HL-60 (cell line): ENCODE results near the gene CTU1.

Source experiments
- DNase-seq, 2 experiments: peaks; one replicate each; pipeline ENCODE4 v3.0.0-alpha.2; 2010 to 2020; ENCODE audit warnings: low read depth in 1 of 2, low spot score in 1 of 2
- H3K27ac ChIP-seq: fragments of 250-450 bp; sonication (Bioruptor Pico); replicated peaks from 2 replicates; pipeline ENCODE4 v1.5.1; 2020; ENCODE audit warnings: mild to moderate bottlenecking, moderate library complexity
- H3K27me3 ChIP-seq: fragments of 250-450 bp; sonication (Bioruptor Pico); 2 replicates; pipeline ENCODE4 v1.5.1; 2021; ENCODE audit warnings: mild to moderate bottlenecking, moderate library complexity; ENCODE audit not compliant: insufficient read depth, poor library complexity, severe bottlenecking
- H3K4me3 ChIP-seq: replicated peaks from 2 replicates; pipeline ENCODE4 v1.5.1; 2011; ENCODE audit warnings: mild to moderate bottlenecking, control low read depth, low read length; ENCODE audit not compliant: insufficient read depth
- GABPA ChIP-seq: IDR thresholded peaks from 2 replicates; pipeline ENCODE4 v1.6.1; 2012; ENCODE audit warnings: low read depth
- POLR2AphosphoS5 ChIP-seq: IDR thresholded peaks from 2 replicates; pipeline ENCODE4 v1.6.1; 2012; ENCODE audit warnings: low read depth
- SPI1 ChIP-seq: IDR thresholded peaks from 2 replicates; pipeline ENCODE4 v1.6.1; 2012; ENCODE audit warnings: low read depth, mild to moderate bottlenecking, borderline replicate concordance
- TF ChIP-seq, protein P1 (sequence below): IDR thresholded peaks from 2 replicates; pipeline ENCODE4 v1.6.1; 2012; ENCODE audit warnings: low read depth; ENCODE audit not compliant: insufficient replicate concordance
- TF ChIP-seq, protein P2 (sequence below): IDR thresholded peaks from one replicate; pipeline ENCODE4 v1.5.1; 2011; ENCODE audit warnings: low read length, control low read depth, inconsistent platforms; ENCODE audit not compliant: insufficient read depth

The CTU1 gene

DNA sequence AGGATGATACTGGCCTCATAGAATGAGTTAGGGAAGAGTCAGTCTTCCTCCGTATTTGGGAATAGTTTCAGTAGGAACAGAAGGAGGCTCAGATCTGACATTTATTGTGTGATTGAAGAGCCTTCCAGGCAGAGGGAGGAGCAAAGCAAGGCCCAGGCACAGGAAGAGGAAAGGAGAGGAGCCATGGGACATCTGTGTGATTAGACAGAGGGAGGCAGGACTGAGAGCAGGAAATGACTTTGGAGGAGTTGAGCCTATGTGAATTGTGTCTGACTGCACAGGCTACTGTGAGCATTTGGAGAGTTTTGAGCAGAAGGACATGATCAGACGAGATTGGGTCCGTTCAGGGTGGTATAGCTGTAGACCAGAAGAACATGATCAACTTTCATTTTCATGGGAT is 42.4 kb upstream of the CTU1 start:
- no peak for DNase-seq
- H3K27me3 ChIP-seq, result no peaks in the 10 kb centered on the region

DNA sequence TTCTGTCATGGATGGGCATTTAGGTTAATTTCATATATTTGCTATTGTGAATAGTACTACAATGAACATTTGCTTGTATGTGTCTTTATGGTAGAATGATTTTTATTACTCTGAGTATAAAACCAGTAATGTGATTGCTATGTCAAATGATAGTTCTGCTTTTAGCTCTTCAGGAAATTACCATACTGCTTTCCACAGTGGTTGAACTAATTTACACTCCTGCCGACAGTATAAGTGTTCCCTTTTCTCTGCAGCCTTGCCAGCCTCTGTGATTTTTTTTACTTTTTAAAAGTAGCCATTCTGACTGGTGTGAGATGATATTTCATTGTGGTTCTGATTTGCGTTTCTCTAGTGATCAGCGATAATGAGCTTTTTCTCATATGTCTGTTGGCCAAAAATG is 40.4 kb upstream of the CTU1 start:
- TF ChIP-seq POLR2AphosphoS5 (no peak), SPI1 (peak; percentile 23; the same call in 1 of the 2 replicates)
- H3K27ac ChIP-seq, result no peak overlapping the region
- H3K27me3 ChIP-seq, result no peaks in the 10 kb centered on the region
- peak in 1 of 2 experiments; percentile 12 for DNase-seq
- no peak overlapping the region for H3K4me3 ChIP-seq

More for the DNA sequence above, 42.4 kb upstream of the CTU1 start:
- H3K27ac ChIP-seq, result no peak overlapping the region
- H3K4me3 ChIP-seq, result no peak overlapping the region
- TF ChIP-seq, protein P1, sequence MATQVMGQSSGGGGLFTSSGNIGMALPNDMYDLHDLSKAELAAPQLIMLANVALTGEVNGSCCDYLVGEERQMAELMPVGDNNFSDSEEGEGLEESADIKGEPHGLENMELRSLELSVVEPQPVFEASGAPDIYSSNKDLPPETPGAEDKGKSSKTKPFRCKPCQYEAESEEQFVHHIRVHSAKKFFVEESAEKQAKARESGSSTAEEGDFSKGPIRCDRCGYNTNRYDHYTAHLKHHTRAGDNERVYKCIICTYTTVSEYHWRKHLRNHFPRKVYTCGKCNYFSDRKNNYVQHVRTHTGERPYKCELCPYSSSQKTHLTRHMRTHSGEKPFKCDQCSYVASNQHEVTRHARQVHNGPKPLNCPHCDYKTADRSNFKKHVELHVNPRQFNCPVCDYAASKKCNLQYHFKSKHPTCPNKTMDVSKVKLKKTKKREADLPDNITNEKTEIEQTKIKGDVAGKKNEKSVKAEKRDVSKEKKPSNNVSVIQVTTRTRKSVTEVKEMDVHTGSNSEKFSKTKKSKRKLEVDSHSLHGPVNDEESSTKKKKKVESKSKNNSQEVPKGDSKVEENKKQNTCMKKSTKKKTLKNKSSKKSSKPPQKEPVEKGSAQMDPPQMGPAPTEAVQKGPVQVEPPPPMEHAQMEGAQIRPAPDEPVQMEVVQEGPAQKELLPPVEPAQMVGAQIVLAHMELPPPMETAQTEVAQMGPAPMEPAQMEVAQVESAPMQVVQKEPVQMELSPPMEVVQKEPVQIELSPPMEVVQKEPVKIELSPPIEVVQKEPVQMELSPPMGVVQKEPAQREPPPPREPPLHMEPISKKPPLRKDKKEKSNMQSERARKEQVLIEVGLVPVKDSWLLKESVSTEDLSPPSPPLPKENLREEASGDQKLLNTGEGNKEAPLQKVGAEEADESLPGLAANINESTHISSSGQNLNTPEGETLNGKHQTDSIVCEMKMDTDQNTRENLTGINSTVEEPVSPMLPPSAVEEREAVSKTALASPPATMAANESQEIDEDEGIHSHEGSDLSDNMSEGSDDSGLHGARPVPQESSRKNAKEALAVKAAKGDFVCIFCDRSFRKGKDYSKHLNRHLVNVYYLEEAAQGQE, result no peak
- no peak for TF ChIP-seq POLR2AphosphoS5
- no peak for TF ChIP-seq GABPA
- TF ChIP-seq, protein P2, sequence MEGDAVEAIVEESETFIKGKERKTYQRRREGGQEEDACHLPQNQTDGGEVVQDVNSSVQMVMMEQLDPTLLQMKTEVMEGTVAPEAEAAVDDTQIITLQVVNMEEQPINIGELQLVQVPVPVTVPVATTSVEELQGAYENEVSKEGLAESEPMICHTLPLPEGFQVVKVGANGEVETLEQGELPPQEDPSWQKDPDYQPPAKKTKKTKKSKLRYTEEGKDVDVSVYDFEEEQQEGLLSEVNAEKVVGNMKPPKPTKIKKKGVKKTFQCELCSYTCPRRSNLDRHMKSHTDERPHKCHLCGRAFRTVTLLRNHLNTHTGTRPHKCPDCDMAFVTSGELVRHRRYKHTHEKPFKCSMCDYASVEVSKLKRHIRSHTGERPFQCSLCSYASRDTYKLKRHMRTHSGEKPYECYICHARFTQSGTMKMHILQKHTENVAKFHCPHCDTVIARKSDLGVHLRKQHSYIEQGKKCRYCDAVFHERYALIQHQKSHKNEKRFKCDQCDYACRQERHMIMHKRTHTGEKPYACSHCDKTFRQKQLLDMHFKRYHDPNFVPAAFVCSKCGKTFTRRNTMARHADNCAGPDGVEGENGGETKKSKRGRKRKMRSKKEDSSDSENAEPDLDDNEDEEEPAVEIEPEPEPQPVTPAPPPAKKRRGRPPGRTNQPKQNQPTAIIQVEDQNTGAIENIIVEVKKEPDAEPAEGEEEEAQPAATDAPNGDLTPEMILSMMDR, result no peak
- TF ChIP-seq SPI1, result no peak

DNA sequence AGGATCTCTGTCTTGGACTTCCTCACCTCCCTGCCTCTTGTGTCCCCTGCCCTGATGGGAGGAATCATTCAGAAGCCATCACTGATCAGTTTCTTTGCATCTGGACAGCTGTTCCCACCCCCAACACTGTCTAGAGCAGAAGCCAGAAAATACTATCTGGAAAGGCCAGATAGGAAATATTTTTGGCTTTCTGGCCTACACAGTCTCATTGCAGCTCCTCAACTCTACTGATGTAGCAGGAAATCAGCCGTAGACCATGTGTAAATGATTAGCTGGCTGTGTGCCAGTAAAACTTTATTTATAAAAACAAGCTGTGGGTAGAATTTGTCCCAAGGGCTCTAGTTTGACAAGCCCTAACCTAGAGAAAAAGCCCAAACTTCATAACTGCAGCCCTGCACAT is 39.5 kb upstream of the CTU1 start:
- TF ChIP-seq POLR2AphosphoS5, result no peak
- TF ChIP-seq, protein P2, result no peak
- TF ChIP-seq SPI1, result no peak
- TF ChIP-seq, protein P1, result no peak
- no peak for TF ChIP-seq GABPA
- no peak for DNase-seq
- Histone ChIP-seq H3K27ac (no peak overlapping the region), H3K4me3 (no peak overlapping the region), H3K27me3 (no peaks in the 10 kb centered on the region)

DNA sequence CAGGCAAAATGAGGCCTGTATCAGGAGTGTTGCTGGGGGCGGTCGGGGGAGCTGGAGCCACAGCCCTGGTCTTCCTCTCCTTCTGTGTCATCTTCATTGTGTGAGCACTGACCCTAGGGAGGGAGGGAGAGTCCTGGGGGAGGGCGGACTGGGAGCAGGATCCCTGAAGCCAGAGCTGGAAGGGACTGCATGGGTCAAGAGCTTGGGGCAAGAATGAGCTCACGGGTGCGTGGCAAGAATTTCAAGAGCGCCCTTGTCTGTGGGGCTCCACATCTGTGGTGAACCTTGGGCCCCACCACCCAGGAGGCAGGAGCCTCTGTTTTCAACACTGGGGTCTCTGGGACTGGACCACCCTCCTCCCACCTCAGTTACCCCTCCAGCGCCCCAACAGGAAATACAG is 38.5 kb upstream of the CTU1 start:
- DNase-seq, result no peak
- TF ChIP-seq SPI1, result no peak
- TF ChIP-seq GABPA, result no peak
- no peak overlapping the region for H3K4me3 ChIP-seq
- no peak overlapping the region for H3K27ac ChIP-seq
- H3K27me3 ChIP-seq, result no peaks in the 10 kb centered on the region

DNA sequence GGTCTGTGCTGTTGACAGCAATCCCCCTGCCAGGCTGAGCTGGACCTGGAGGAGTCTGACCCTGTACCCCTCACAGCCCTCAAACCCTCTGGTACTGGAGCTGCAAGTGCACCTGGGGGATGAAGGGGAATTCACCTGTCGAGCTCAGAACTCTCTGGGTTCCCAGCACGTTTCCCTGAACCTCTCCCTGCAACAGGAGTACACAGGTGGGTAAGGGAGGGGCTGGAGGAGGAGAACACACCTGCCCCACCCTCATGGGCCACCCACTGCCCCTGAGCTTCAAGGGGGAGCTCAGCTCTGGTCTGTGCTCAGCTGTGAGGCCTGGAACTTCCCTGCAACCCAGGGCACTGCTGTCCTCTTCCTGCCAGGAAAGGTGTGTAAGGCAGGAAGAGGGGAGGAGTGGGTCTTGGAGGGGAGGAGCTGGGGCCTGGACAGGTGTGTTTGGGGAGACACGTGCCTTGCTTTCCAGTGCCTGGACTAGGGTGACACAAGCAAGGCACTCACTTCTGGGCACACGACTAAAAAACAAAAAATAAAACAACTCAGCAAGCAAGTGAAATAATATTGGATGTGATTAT is 37.8 kb upstream of the CTU1 start:
- H3K4me3 ChIP-seq, result no peak overlapping the region
- H3K27ac ChIP-seq, result no peak overlapping the region
- no peaks in the 10 kb centered on the region for H3K27me3 ChIP-seq
- no peak for DNase-seq
- no peak for TF ChIP-seq GABPA
- TF ChIP-seq, protein P2, result no peak
- no peak for TF ChIP-seq POLR2AphosphoS5
- no peak for TF ChIP-seq SPI1
- TF ChIP-seq, protein P1, result no peak
